ENCODE results near the gene XPO1.
A peak's percentile ranks its signal among the peaks of the same experiment; 100 is the strongest.
"Not testable (repeated sequence)": the region's sequence is repeated elsewhere in the genome, so short reads cannot be mapped to it uniquely, and the experiment has no call there.

Gene XPO1

DNA sequence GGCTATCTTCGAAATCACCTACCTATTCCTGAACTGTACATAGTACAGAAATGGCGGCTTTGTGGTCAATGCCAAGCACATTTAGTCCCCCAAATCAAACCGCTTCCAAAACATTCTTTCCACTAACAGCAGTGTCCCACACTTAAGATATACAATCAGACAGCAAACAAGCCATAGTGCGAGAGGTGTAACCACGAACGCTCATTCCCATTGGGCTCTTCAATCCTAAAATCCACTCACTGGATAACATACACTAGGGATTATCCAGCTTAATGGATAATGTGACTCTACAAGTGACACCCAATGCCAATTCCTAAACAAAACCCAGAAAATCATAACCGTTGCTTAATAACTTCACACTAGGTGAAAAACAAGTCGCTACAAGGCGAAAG, 2.0 kb downstream of the XPO1 start:
- DNase-seq (ENCODE audit: low read depth) = peak; percentile 34

DNA sequence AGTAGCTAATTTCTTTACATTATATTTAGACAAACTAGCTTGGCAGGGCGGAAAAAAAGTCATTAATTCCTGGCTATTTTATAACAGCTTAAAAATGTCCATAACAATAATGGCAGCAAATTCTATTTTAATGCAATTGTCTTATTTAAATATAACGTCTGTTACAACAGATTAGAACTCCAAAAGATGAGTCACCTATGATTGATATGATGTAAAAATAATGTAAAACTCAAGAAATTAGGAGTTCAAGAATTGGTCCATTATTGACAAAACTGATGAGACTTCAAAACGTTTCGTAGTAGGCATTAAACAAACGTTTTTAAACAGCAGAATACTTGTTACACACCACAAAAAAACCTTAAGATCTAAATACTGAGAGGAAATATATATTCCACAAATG, 2.7 kb downstream of the XPO1 start:
- DNase-seq (ENCODE audit: low read depth) = no peak

DNA sequence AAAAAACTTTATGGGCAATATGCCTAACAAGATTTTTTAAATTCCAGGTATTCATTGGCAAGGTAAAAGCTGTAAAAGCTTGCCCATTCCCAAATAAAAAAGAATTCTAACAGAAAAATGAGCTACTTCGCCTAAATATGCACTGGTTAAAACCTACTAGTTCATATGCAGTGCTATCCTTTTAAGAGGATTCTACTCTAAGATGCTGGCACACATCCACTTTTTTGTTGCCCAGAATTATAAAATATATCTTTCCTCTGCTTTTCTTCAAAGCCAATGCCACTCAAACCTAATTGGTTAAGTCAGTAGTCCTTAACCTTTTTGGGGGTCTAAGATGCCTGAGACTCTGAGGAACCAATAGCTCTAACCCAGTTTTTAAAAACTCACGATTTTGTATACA, 3.2 kb downstream of the XPO1 start:
- peak; percentile 18 for DNase-seq (ENCODE audit: low read depth)

DNA sequence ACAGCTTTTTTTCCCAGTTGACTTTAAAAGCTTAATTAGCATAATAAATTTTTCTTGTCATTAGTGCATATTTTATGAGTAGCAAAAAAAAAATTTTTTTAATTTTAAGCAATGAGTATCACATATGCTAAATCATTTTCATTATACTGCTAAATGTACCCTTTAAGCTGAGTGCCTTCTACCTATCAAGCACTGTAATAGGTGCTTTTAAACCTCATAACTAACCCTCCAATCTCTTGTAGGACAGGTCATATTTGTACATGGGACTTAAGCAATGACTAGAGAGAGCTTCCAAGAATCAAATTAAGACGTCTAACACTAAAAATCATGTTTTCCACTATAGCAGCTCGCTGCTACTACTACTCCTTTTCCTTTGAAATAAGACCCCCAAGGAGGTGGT, 7.4 kb downstream of the XPO1 start:
- no peak for DNase-seq (ENCODE audit: low read depth)

DNA sequence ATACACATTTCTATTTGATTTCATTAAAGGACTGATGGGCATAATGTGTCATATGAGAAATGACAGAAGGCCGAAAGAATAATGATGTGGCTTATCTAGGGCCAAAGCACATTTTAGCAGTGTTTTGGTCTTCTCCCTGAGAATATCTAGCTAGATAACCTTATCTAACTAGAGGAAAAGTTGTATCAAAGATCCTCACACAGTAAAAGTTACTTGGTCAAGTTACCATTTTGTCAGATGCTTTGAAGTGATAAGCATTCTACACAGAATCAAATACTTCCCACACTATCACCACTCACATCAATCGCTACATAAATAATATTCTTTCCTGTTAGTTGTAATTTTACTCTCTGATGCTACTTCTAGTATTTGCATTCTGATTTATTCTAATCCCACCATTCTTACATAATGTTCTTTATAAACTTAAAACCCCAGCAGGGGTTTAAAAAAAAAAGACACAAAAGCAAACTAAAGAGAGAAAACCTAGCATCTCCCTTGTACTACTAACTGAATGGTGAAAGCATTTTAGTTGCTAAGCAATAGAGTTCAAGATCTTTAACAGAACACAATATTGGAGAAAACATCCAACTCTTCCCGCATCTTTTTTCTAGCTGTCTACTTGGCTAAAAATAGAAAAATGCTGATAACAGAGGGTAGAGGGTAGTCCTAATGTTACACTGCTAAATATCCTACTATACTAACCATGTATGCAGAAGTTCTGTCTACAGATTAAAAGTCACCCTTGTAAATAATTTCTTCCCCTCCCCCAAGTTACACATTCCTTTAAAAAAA, 8.0 kb downstream of the XPO1 start:
- DNase-seq (ENCODE audit: low read depth) = no peak

GRCh38 chr2:61520261-61520660, 17.9 kb downstream of the XPO1 start:
- no peak for DNase-seq (ENCODE audit: low read depth)

GRCh38 chr2:61512768-61513398, 25.3 kb downstream of the XPO1 start:
- no peak for DNase-seq (ENCODE audit: low read depth)

DNA sequence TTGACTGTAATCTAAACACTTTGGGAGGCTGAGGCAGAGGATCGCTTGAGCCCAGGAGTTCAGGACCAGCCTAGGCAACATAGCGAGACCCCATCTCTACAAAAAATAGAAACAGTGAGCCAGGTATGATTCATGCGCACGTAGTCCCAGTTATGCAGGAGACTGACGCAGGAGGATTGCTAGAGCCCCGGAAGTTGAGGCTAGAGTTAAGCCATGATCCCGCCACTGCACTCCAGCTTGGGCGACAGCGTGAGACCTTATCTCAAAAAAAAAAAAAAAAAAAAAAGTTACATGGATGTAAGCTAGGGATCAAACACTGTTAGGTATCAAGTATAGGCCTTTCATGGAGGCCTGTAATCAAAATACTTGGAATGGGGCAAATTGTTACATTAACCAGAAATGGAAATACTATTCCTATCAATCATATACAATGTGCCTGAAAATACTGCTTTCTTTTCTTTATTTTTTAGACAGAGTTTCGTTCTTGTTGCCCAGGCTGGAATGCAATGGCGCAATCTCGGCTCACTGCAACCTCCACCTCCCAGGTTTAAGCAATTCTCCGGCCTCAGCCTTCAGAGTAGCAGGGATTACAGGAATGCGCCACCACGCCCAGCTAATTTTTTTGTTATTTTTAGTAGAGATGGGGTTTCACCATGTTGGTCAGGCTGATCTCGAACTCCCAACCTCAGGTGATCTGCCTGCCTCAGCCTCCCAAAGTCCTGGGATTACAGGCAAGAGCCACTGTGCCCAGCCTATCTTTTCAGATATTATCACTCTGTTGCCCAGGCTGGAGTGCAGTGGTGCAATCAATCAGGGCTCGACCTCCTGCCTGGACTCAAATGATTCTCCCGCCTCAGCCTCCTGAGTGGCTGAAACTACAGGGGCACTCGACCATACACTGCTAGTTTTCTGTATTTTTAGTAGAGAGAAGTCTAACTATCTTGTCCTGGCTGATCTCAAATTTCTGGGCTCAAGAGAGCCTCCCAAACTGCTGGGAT, 27.2 kb downstream of the XPO1 start:
- no peak for DNase-seq (ENCODE audit: low read depth)

GRCh38 chr2:61504949-61505348, 33.2 kb downstream of the XPO1 start:
- DNase-seq (ENCODE audit: low read depth) = no peak

GRCh38 chr2:61499060-61499459, 39.1 kb downstream of the XPO1 start:
- DNase-seq (ENCODE audit: low read depth) = no peak

- peak; percentile 46 for DNase-seq (ENCODE audit: low read depth)
Observed at GRCh38 chr2:61493523-61493942, 44.6 kb downstream of the XPO1 start.

DNA sequence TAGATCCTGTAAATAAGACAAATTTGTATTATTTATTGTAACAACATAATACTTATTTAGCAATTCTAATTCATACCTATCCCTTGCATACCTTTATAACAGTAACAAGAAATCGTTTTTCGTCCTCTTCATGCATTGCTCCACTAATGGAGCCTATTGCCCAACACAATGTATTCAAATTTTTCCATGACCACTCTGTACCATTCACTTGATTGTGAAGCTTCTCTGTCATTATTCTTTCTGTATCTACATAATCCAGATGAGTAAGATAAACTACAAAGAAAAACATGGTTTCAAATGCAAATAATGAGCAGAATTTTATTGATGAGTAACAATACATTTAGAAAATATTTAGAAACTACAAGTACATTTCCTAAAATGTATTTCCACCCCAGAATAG, 45.7 kb downstream of the XPO1 start:
- DNase-seq (ENCODE audit: low read depth) = no peak

DNA sequence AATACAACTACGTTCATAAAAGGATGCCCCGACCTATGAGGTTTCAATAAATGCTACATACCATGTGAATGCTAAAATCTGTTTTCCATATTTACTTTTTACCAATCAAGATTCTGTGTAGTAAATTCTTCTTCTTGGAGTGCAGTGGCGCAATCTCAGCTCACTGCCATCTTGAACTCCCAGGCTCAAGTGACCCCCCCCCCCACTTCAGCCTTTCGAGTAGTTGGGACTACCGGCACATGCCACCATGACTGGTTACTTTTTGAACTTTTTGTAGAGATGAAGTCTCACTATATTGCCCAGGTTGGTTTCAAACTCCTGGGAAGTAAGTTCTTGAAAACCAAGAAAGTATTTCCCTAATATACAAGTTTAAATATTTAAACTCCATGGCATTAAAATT, 52.9 kb downstream of the XPO1 start:
- no peak for DNase-seq (ENCODE audit: low read depth)

DNA sequence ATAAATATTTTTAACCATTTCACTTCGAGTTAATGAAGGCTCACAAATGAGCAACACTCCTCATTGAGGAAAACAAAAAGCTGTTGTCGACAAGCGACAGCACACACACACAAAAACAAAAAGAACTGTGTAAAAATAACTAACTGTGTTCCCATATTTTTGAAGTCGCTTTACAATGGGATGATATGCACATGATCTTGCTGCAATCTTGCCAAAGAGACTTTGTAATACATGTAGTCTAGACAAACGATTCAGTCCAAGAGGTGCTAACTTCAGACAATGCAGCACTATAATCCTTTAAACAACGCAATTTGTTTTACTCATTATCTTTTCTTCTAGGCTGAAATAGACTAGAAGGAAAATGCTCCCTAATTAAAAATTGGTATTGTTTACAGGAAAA, 60.1 kb downstream of the XPO1 start:
- DNase-seq (ENCODE audit: low read depth) = no peak

GRCh38 chr2:61476929-61477589, 61.1 kb downstream of the XPO1 start:
- DNase-seq (ENCODE audit: low read depth) = not testable (repeated sequence)

DNA sequence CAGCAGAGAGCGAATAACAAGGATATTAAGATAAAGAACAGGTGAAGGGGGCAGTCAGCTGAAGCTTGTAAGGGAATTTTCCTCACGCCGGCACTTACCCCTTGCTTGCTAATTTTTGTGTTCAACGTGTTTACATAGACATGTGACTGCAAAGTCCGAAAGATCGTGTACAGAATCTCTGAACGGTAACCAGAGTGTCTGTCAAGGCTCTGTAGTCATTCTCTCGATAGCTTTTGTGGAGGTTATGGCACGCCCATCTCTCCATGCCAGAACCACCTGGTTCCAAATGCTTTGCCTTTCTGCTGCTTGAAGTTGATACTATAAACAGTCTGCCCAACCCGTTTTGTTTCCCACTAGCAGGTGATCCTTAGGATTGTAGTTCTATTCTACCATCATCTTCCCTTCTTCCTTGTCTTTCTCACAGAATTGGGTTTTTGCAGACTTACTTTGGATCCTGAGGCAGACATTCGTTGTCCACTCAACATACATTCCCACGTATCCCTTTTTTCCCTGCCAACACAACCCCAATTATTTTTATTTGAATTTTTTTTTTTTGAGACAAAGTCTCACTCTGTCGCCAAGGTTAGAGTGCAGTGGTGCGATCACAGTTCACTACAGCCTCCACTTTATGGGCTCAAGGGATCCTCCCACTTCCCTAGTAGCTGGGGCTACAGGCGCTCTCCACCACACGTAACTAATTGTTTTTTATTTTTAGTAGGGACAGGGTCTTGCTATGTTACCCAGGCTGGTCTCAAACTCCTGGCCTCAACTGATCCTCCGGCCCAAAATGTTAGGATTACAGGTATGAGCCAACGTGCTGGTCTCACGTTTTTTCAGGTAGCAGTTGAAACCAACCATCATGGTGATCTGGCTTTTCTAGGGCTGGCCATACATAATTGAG, 66.0 kb downstream of the XPO1 start:
- peak; percentile 34 for DNase-seq (ENCODE audit: low read depth)

DNA sequence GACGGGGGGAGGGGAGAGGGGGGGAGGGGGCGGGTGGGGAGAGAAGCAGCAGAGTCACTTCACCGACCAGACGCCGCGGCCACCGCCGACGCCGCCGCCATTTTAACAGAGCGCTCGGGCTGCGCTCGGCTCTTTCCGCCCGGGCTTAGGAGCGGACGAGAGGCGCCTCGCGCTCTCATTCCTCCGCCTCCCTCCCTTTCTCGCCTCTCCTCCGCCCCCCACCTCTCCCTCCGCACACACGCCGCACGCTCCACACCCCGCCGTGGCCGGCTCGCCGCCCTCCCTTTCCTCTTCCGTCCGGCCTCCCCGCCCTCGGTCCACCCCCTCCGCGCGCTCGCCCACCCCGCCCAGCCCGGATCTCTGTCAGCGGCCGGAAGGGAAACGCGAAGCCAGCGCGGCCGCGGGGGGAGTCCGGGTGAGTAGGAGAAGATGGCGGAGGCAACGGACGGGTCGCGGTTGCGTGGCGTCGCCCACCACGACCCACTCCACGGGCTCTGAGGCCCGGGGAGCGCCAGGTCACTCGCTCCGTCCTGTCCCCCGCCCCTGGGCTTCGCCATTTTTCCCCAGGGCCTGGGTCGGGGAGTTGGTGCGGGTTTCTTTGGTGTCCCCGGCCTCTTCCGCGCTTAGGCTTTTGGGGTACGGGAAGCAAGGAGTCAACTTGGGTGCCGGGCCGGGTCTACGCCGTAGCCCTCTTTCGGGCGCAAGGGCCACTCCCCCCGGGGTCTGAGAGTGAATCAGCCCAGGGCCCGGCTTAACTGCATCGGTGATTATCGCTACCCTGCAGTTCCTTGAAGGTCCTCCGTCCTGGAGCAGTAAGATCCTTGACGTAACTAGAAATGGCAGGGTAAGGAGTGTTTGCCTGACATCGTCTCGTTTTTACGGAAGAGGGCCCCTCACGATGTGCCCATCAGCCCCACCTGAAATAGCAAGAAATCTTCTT, 66.9 kb downstream of the XPO1 start, which contains the start of gene USP34:
Gene USP34 (minus strand): TSS at position 123 of the 940 bp plus-strand sequence. CDS start 395 bp downstream, outside the sequence.
- DNase-seq (ENCODE audit: low read depth) = peak; percentile 97

DNA sequence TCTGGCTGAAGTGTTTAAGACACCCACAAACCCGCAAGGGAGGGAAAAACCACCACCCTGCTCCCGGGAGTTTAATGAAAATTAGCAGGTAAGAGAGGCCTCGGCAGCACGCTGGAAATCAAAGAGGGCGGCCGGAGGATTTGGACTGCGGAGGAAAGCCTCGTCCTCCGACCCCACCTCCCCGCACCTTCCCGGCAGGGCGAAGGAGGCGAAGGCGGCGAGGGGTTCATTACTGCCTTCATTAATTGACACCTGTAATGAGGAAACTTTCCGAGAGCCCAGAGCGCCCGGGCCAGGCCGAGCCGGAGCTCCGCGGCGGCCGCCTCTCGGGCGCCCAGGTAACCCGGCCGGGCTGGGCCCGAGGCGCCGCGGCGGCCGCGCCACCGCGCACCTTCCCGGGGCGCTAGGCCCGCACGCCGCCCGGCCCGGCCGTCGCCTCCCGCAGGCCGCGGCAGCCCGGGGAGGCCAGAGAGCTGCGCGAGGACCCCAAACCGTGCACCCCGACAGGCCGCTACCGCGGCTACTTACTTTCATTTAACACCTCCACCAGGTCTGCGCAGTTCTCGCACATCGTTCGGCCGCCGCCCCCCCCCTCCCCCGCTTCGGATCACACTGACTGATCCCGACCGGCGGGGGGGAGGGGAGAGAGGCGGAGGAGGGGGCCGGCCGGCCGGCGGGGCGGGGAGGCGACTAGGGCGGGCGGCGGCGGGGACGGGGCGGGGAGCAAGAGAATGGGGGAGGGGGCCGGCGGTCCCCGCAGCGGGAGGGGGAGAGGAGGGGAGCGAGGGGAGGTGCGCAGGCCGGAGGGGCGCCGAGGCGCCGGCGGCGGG, 67.8 kb downstream of the XPO1 start:
- DNase-seq (ENCODE audit: low read depth) = peak; percentile 81

Data from EH (cell line).